ENCODE results near the gene KRABD2.

DNA sequence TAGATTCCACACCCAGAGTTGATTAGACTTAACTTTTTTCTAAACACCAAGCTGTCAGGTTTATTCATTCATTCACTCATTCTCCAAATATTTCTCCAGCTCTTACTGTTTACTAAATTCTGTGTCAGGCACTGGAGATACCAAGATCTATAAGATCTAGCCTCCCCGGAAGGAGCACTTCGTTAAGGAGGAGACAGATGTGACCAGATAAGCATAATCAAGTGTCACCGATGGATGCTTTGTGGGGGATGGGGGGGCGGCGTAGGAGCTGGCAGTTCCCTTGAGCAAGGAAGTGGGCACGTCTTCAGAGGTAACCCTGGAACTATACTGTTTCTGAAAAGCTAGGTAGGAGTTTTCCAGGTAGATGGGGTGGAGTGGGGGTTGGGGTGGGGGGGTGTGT is 10.3 kb upstream of the KRABD2 start:
- TF ChIP-seq, protein P1, sequence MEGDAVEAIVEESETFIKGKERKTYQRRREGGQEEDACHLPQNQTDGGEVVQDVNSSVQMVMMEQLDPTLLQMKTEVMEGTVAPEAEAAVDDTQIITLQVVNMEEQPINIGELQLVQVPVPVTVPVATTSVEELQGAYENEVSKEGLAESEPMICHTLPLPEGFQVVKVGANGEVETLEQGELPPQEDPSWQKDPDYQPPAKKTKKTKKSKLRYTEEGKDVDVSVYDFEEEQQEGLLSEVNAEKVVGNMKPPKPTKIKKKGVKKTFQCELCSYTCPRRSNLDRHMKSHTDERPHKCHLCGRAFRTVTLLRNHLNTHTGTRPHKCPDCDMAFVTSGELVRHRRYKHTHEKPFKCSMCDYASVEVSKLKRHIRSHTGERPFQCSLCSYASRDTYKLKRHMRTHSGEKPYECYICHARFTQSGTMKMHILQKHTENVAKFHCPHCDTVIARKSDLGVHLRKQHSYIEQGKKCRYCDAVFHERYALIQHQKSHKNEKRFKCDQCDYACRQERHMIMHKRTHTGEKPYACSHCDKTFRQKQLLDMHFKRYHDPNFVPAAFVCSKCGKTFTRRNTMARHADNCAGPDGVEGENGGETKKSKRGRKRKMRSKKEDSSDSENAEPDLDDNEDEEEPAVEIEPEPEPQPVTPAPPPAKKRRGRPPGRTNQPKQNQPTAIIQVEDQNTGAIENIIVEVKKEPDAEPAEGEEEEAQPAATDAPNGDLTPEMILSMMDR (IDR thresholded peaks at IDR 0.05; ENCODE audit: insufficient read depth, low read depth, low read length): no peak
- no peak for TF ChIP-seq EZH2 (IDR thresholded peaks at IDR 0.05; ENCODE audit: insufficient read depth, low read length)

Data from astrocyte (in vitro differentiated cells and primary cell).